ENCODE data around the gene TOMM7. TPM values are rescaled to one million over a fixed set of nuclear protein-coding genes. Genes with fewer than 3 reads are reported as not detected.

TOMM7 gene
- polyA plus RNA-seq, 1 of the 3 experiments (the other 2 are of a cell fraction): 546 TPM

DNA sequence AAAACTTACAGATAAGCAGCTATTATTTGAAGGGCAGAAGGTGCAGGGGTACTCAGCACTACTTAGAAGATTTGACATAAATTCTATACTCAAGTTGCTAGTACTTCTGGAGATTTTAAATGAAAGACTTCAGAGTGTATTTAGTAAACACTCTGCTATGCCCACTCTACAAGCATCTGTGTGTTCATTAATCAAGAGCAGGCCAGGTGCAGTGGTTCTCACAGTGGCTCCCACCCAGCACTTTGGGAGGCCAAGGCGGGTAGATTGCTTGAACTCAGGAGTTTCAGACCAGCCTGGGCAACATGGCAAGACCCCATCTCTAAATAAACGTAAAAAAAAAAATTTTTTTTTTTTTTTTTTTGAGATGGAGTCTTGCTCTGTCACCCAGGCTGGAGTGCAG, 38.9 kb upstream of the TOMM7 start:
- no peaks in the 10 kb centered on the region for H3K9me3 ChIP-seq
- peaks cover 0 to 7% of the 10 kb centered on the region in 2 experiments; a peak in 2 of 4 replicates for H3K4me1 ChIP-seq (ENCODE audit: control insufficient read depth in 1 of 2, insufficient read depth in 2 of 2, low read depth in 1 of 2, low read length in 1 of 2)
- H3F3A ChIP-seq (replicated peaks; ENCODE audit: insufficient read depth): peaks cover 31% of the 10 kb centered on the region
- no peaks in the 10 kb centered on the region for H3K27me3 ChIP-seq (ENCODE audit: insufficient read depth)
- WGBS (ENCODE audit: low lambda C conversion rate): 68% methylated on average over 2 of the region's 2 CpGs
- no peak overlapping the region for H3K4me2 ChIP-seq
- ChIA-PET POLR2A (no interaction called here), CTCF (interaction anchor here (1.2 to 1.8 kb wide), 2 partner anchors 11 to 193 kb away, joined by 3 to 6 read pairs; no protein-coding TSS in a partner anchor)
- TF ChIP-seq RXRA (IDR thresholded peaks at IDR 0.05; ENCODE audit: borderline replicate concordance, low read depth) (no peak), SMC3 (IDR thresholded peaks at IDR 0.05; ENCODE audit: low read depth, low read length) (no peak), NRF1 (IDR thresholded peaks at IDR 0.05; ENCODE audit: low read depth, low read length) (no peak), GATA2 (CRISPR knock-in tag; IDR thresholded peaks at IDR 0.05) (no peak), CHD2 (IDR thresholded peaks at IDR 0.05; ENCODE audit: low read length, partially characterized antibody) (no peak), GABPA (IDR thresholded peaks at IDR 0.05; ENCODE audit: low read depth) (no peak), JUND (IDR thresholded peaks at IDR 0.05) (no peak), FOXM1 (IDR thresholded peaks at IDR 0.05; ENCODE audit: low read depth) (no peak)
- TF ChIP-seq, protein P1, sequence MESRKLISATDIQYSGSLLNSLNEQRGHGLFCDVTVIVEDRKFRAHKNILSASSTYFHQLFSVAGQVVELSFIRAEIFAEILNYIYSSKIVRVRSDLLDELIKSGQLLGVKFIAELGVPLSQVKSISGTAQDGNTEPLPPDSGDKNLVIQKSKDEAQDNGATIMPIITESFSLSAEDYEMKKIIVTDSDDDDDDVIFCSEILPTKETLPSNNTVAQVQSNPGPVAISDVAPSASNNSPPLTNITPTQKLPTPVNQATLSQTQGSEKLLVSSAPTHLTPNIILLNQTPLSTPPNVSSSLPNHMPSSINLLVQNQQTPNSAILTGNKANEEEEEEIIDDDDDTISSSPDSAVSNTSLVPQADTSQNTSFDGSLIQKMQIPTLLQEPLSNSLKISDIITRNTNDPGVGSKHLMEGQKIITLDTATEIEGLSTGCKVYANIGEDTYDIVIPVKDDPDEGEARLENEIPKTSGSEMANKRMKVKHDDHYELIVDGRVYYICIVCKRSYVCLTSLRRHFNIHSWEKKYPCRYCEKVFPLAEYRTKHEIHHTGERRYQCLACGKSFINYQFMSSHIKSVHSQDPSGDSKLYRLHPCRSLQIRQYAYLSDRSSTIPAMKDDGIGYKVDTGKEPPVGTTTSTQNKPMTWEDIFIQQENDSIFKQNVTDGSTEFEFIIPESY (IDR thresholded peaks at IDR 0.05; ENCODE audit: borderline replicate concordance, low read depth): no peak
- TF ChIP-seq, protein P2, sequence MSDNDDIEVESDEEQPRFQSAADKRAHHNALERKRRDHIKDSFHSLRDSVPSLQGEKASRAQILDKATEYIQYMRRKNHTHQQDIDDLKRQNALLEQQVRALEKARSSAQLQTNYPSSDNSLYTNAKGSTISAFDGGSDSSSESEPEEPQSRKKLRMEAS (IDR thresholded peaks at IDR 0.05; ENCODE audit: low read depth): no peak
- no peaks in the 10 kb centered on the region for H3K79me2 ChIP-seq (ENCODE audit: insufficient read depth)
- no peak overlapping the region for H3K4me3 ChIP-seq (ENCODE audit: low read depth in 2 of 2, low read length in 1 of 2)
- no peaks in the 10 kb centered on the region for H3K9me2 ChIP-seq
- no peak overlapping the region for H3K9ac ChIP-seq
- no peak for DNase-seq
- H4K20me1 ChIP-seq (ENCODE audit: insufficient read depth): no peaks in the 10 kb centered on the region
- peaks cover 0 to 2% of the 10 kb centered on the region in 2 experiments for H3K36me3 ChIP-seq (replicated peaks in 1 of 2; ENCODE audit: control insufficient read depth in 1 of 2, insufficient read depth in 2 of 2, low read length in 1 of 2)
- H3K27ac ChIP-seq (ENCODE audit: low read depth in 2 of 2, low read length in 1 of 2): no peak overlapping the region
- H2AFZ ChIP-seq (ENCODE audit: low read depth): no peak overlapping the region

DNA sequence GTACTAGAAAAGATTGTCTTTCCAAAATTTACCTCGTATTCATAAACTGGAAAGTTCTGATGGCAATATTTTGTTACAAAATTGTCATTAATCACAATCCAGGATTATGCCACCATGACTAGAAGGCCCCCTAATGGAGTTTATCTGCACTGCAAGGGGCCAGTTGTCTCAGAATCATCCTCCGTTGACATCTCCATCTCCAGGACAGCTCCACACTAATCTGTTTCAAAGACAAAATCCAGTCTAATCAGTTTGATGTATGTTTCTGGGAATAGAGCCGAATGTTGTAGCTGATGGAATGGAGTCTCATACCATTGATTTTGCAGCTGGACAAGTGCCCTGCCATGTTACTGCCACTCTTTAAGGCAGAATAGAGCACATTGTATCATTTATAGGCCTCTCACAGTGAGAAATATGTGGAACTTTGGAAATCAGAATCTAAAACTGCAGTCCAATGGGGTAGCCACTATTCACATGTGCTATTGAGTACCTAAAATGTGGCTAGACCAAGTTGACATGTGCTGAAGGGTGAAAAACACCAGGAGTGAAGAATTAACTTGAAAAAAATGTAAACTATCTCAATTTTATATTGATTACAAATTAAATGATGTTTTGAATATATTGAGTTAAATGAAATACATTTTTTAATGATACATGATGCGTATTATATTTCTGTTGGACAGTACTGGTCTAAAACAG, 38.3 kb upstream of the TOMM7 start:
- no peaks in the 10 kb centered on the region for H3K79me2 ChIP-seq (ENCODE audit: insufficient read depth)
- no peaks in the 10 kb centered on the region for H4K20me1 ChIP-seq (ENCODE audit: insufficient read depth)
- H3F3A ChIP-seq (replicated peaks; ENCODE audit: insufficient read depth): peaks cover 31% of the 10 kb centered on the region
- CTCF ChIA-PET: interaction anchor here (0.9 to 1.8 kb wide), 8 partner anchors 9 to 301 kb away, joined by 3 to 13 read pairs (median 4); partner anchors contain the start of gene TOMM7
- H3K27ac ChIP-seq (ENCODE audit: low read depth in 2 of 2, low read length in 1 of 2): peak overlapping the region in 1 of 2 experiments; percentile 39; a peak in 2 of 4 replicates
- H3K4me1 ChIP-seq (ENCODE audit: control insufficient read depth in 1 of 2, insufficient read depth in 2 of 2, low read depth in 1 of 2, low read length in 1 of 2): peaks cover 0 to 7% of the 10 kb centered on the region in 2 experiments; a peak in 2 of 4 replicates
- no peaks in the 10 kb centered on the region for H3K27me3 ChIP-seq (ENCODE audit: insufficient read depth)
- H2AFZ ChIP-seq (ENCODE audit: low read depth): no peak overlapping the region
- H3K4me3 ChIP-seq (ENCODE audit: low read depth in 2 of 2, low read length in 1 of 2): no peak overlapping the region
- no peaks in the 10 kb centered on the region for H3K9me3 ChIP-seq
- H3K9me2 ChIP-seq: no peaks in the 10 kb centered on the region
- peak; percentile 42 for DNase-seq
- H3K4me2 ChIP-seq: no peak overlapping the region
- WGBS (ENCODE audit: low lambda C conversion rate): 44% methylated on average over 4 of the region's 4 CpGs
- POLR2A ChIA-PET: no interaction called here
- no peak overlapping the region for H3K9ac ChIP-seq
- H3K36me3 ChIP-seq (replicated peaks in 1 of 2; ENCODE audit: control insufficient read depth in 1 of 2, insufficient read depth in 2 of 2, low read length in 1 of 2): peaks cover 0 to 2% of the 10 kb centered on the region in 2 experiments
- TF ChIP-seq RAD21 (IDR thresholded peaks at IDR 0.05; ENCODE audit: low read length) (peak; percentile 45), NFIC (IDR thresholded peaks at IDR 0.05; ENCODE audit: borderline replicate concordance) (no peak), FOXJ3 (CRISPR knock-in tag; IDR thresholded peaks at IDR 0.05) (no peak), SMC3 (IDR thresholded peaks at IDR 0.05; ENCODE audit: low read depth, low read length) (peak; percentile 36)
- TF ChIP-seq, protein P3, sequence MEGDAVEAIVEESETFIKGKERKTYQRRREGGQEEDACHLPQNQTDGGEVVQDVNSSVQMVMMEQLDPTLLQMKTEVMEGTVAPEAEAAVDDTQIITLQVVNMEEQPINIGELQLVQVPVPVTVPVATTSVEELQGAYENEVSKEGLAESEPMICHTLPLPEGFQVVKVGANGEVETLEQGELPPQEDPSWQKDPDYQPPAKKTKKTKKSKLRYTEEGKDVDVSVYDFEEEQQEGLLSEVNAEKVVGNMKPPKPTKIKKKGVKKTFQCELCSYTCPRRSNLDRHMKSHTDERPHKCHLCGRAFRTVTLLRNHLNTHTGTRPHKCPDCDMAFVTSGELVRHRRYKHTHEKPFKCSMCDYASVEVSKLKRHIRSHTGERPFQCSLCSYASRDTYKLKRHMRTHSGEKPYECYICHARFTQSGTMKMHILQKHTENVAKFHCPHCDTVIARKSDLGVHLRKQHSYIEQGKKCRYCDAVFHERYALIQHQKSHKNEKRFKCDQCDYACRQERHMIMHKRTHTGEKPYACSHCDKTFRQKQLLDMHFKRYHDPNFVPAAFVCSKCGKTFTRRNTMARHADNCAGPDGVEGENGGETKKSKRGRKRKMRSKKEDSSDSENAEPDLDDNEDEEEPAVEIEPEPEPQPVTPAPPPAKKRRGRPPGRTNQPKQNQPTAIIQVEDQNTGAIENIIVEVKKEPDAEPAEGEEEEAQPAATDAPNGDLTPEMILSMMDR (IDR thresholded peaks at IDR 0.05): peak; percentile 61
- TF ChIP-seq, protein P4, sequence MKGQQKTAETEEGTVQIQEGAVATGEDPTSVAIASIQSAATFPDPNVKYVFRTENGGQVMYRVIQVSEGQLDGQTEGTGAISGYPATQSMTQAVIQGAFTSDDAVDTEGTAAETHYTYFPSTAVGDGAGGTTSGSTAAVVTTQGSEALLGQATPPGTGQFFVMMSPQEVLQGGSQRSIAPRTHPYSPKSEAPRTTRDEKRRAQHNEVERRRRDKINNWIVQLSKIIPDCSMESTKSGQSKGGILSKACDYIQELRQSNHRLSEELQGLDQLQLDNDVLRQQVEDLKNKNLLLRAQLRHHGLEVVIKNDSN (IDR thresholded peaks at IDR 0.05; ENCODE audit: borderline replicate concordance, low read depth): no peak
- TF ChIP-seq, protein P5, sequence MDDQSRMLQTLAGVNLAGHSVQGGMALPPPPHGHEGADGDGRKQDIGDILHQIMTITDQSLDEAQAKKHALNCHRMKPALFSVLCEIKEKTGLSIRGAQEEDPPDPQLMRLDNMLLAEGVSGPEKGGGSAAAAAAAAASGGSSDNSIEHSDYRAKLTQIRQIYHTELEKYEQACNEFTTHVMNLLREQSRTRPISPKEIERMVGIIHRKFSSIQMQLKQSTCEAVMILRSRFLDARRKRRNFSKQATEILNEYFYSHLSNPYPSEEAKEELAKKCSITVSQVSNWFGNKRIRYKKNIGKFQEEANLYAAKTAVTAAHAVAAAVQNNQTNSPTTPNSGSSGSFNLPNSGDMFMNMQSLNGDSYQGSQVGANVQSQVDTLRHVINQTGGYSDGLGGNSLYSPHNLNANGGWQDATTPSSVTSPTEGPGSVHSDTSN (IDR thresholded peaks at IDR 0.05): peak; percentile 49
